Psoas muscle (tissue), 8 donors: Measurements from ENCODE around the gene LOXHD1. TPM values are rescaled to one million over a fixed set of nuclear protein-coding genes. Genes with fewer than 3 reads are reported as not detected.

Experiments used
- ATAC-seq, 4 donors: fragments of 200-7000 bp; cut with Tn5 transposase; one replicate each; pipeline ENCODE4 v1.9.1; 2020; ENCODE audit warnings: moderate library complexity in 3 of 4, mild to moderate bottlenecking in 2 of 4
- DNase-seq, 2 donors: peaks; one replicate each; pipeline ENCODE4 v3.0.0-alpha.2; 2020
- H3K27ac ChIP-seq: fragments of 200-600 bp; one replicate; pipeline ENCODE4 v1.8.0; 2022
- H3K27me3 ChIP-seq, 3 donors: fragments of 200-600 bp in 1 of 3; one replicate each; pipeline versions ENCODE4 v1.6.1 to v1.8.0; 2013 to 2022; ENCODE audit warnings: low read length in 2 of 3, mild to moderate bottlenecking in 2 of 3, moderate library complexity in 1 of 3; ENCODE audit not compliant: insufficient read depth in 3 of 3
- H3K36me3 ChIP-seq, 2 donors: fragments of 200-600 bp in 1 of 2; one replicate each; pipeline versions ENCODE4 v1.6.1 to v1.8.0; 2013 to 2022; ENCODE audit warnings: low read depth in 1 of 2, mild to moderate bottlenecking in 1 of 2, moderate library complexity in 1 of 2; ENCODE audit not compliant: insufficient read depth in 1 of 2
- H3K4me1 ChIP-seq: fragments of 200-600 bp; one replicate; pipeline ENCODE4 v1.8.0; 2022
- H3K4me3 ChIP-seq: fragments of 200-600 bp; one replicate; pipeline ENCODE4 v1.8.0; 2022; ENCODE audit warnings: mild to moderate bottlenecking
- H3K9me3 ChIP-seq: fragments of 200-600 bp; one replicate; pipeline ENCODE4 v1.8.0; 2022
- WGBS, 3 donors: extraction: QIAGEN DNeasy Blood & Tissue Kit; methylation state at CpG; one replicate each; pipeline versions ENCODE4 v1.1.6 to v1.1.7; 2013; 5-methylcytosine and 5-hydroxymethylcytosine counted together
- intact Hi-C, 2 donors: fragments of 100-400 bp; cut with DNase I; formaldehyde crosslinking; loops; one replicate each; pipeline versions ENCODE4 v1.11.0 to v1.14.2; 2022
- polyA plus RNA-seq, 3 donors: library from polyadenylated mRNA; stranded (reverse); fragments of 200-250 nt; gene quantifications; one replicate each; pipeline ENCODE4 v1.2.3, GENCODE V29; 2013
- total RNA-seq, 4 donors: library from RNA; stranded (reverse); fragmentation: NEBNext Ultra II Directional in 2 of 4; extraction: Animal tissue kit (Norgen Biotek cat#: 25700) in 2 of 4; gene quantifications; one replicate each; pipeline versions ENCODE4 v1.2.1 to v1.2.4, GENCODE V29; 2021 to 2023
- TF ChIP-seq, protein P1 (sequence below): fragments of 200-600 bp; IDR thresholded peaks from one replicate; pipeline ENCODE4 v1.8.0; 2022; ENCODE audit warnings: antibody characterized with exemption
- donor health status: healthy with polysubstance abuse.
- donor health status: DM: no; HTN: no; CAD: no; lungs with moderate emphysema.
- donor health status: Bipolar disorder and iron deficiency.
- donor health status: healthy.
- donor health status: DM: yes; HTN: yes; CAD: no.
- donor health status: DM: no; HTN: no; CAD: no.
- donor health status: DM: no; HTN: no; CAD: no.
- donor health status: DM: yes; HTN: yes; CAD: no.

Gene LOXHD1
- total and polyA plus RNA-seq, 7 donors = 0.06 to 0.34 (median 0.12) TPM; not detected in 1

DNA sequence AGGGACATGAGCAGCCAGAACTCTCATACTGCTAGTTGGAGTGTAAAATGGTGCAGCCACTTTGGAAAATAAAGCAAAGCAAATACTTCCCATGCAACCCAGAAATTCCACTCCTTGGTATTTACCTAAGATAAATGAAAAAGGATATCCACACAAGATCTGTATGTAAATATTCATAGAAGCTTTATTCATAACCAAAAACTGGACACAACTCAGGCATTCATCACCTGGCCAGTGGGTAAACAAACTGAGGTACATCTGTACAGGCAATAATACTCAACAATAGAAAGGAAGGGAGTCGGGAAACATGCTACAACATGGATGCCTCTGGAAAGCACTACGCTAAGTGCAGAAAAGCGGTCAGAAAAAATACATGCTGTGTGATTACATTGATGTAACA, 2.5 kb upstream of the LOXHD1 start:
- ATAC-seq (no peak), DNase-seq (no peak)
- whole genome bisulfite sequencing, 3 donors = 90 to 97% (median 94%) methylated on average over 3 of the region's 3 CpGs

GRCh38 chr18:46656326-46657114, 500 bp downstream of the LOXHD1 start:
- TF ChIP-seq, protein P1, sequence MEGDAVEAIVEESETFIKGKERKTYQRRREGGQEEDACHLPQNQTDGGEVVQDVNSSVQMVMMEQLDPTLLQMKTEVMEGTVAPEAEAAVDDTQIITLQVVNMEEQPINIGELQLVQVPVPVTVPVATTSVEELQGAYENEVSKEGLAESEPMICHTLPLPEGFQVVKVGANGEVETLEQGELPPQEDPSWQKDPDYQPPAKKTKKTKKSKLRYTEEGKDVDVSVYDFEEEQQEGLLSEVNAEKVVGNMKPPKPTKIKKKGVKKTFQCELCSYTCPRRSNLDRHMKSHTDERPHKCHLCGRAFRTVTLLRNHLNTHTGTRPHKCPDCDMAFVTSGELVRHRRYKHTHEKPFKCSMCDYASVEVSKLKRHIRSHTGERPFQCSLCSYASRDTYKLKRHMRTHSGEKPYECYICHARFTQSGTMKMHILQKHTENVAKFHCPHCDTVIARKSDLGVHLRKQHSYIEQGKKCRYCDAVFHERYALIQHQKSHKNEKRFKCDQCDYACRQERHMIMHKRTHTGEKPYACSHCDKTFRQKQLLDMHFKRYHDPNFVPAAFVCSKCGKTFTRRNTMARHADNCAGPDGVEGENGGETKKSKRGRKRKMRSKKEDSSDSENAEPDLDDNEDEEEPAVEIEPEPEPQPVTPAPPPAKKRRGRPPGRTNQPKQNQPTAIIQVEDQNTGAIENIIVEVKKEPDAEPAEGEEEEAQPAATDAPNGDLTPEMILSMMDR = no peak
- no peak overlapping the region for H3K27ac ChIP-seq
- WGBS, 3 donors = 77 to 81% (median 78%) methylated on average over 27 of the region's 27 CpGs
- ATAC-seq = no peak
- no peaks in the 10 kb centered on the region for H3K36me3 ChIP-seq
- H3K27me3 ChIP-seq = no peaks in the 10 kb centered on the region
- intact Hi-C loops = loop anchor here (2.0 to 5.0 kb wide), 4 partner anchors 99 to 509 kb away; no protein-coding TSS in a partner anchor
- DNase-seq = no peak
- H3K4me3 ChIP-seq = no peak overlapping the region
- H3K9me3 ChIP-seq = no peaks in the 10 kb centered on the region
- no peaks in the 10 kb centered on the region for H3K4me1 ChIP-seq

More for the DNA sequence above, 2.5 kb upstream of the LOXHD1 start:
- Histone ChIP-seq H3K27me3 (no peaks in the 10 kb centered on the region), H3K36me3 (no peaks in the 10 kb centered on the region), H3K4me3 (no peak overlapping the region), H3K4me1 (no peaks in the 10 kb centered on the region), H3K9me3 (no peaks in the 10 kb centered on the region), H3K27ac (no peak overlapping the region)
- TF ChIP-seq, protein P1 = no peak
- intact Hi-C loops = loop anchor here (5.0 kb wide), 3 partner anchors 102 to 512 kb away; no protein-coding TSS in a partner anchor

- no peak overlapping the region for H3K4me3 ChIP-seq
- intact Hi-C loops = loop anchor here in 1 of 2 donors (5.0 kb wide), 1 partner anchor 370 kb away; no protein-coding TSS in a partner anchor
- ATAC-seq = no peak
- H3K9me3 ChIP-seq = no peaks in the 10 kb centered on the region
- H3K4me1 ChIP-seq = no peaks in the 10 kb centered on the region
- no peaks in the 10 kb centered on the region for H3K36me3 ChIP-seq
- TF ChIP-seq, protein P1 = no peak
- DNase-seq = no peak
- no peaks in the 10 kb centered on the region for H3K27me3 ChIP-seq
- no peak overlapping the region for H3K27ac ChIP-seq
Measured at GRCh38 chr18:46652372-46652771, 4.6 kb downstream of the LOXHD1 start.

DNA sequence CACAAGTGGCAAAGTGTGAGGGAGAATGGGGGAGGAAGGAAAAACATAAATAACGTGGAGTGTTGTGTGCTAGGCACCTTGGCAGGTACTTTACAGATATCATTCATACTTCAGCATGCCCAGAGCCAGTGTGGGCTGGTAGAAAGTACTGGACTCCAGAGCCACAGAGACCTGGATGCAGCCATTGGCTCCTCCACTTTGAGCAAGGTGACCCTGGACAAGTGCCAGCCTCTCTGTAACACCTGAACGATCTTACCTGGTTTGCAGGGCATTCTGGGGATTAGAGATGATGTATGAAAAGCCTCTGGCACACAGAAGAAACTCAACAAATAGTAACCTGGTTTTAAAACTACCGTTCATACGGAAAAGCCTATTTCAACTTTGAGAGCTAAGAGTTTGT, 6.3 kb downstream of the LOXHD1 start:
- TF ChIP-seq, protein P1 = no peak
- H3K4me3 ChIP-seq = no peak overlapping the region
- no peaks in the 10 kb centered on the region for H3K36me3 ChIP-seq
- intact Hi-C loops = loop anchor here in 1 of 2 donors (5.0 kb wide), 1 partner anchor 368 kb away; no protein-coding TSS in a partner anchor
- no peaks in the 10 kb centered on the region for H3K9me3 ChIP-seq
- DNase-seq = no peak
- no peak for ATAC-seq
- no peaks in the 10 kb centered on the region for H3K4me1 ChIP-seq
- no peaks in the 10 kb centered on the region for H3K27me3 ChIP-seq
- H3K27ac ChIP-seq = no peak overlapping the region
- WGBS, 3 donors = 68 to 76% (median 73%) methylated on average over 4 of the region's 4 CpGs
